GM12878 (cell line): ENCODE data around the gene GRK7. TPM values are rescaled to one million over a fixed set of nuclear protein-coding genes. Genes with fewer than 3 reads are reported as not detected.

Experiments
- DPF2 ChIP-seq: fragments of 450-650 bp; IDR thresholded peaks from 2 replicates; pipeline ENCODE4 v1.6.1; 2017; ENCODE audit warnings: mild to moderate bottlenecking
- MEF2B ChIP-seq: fragments of 450-650 bp; IDR thresholded peaks from 2 replicates; pipeline ENCODE4 v1.6.1; 2018; ENCODE audit warnings: mild to moderate bottlenecking, moderate library complexity; ENCODE audit not compliant: partially characterized antibody, poor library complexity, severe bottlenecking
- NFYA ChIP-seq: IDR thresholded peaks from 2 replicates; pipeline ENCODE4 v1.6.1; 2011; ENCODE audit warnings: low read depth, mild to moderate bottlenecking, low read length, improper control_type of control experiment, borderline replicate concordance
- NR2C2 ChIP-seq: IDR thresholded peaks from 2 replicates; pipeline ENCODE4 v1.6.1; 2011; ENCODE audit warnings: borderline replicate concordance, low read depth; ENCODE audit not compliant: control insufficient read depth, insufficient read length
- NR2F1 ChIP-seq: fragments of 450-650 bp; conservative IDR thresholded peaks from 2 replicates; pipeline ENCODE4 v1.6.1; 2017; ENCODE audit warnings: mild to moderate bottlenecking
- NRF1 ChIP-seq: conservative IDR thresholded peaks from 2 replicates; pipeline ENCODE4 v1.6.1; 2011; ENCODE audit warnings: mild to moderate bottlenecking, low read depth, low read length, improper control_type of control experiment
- PAX5 ChIP-seq: IDR thresholded peaks from 2 replicates; pipeline ENCODE4 v1.6.1; 2011; ENCODE audit warnings: low read depth, low read length, borderline replicate concordance
- PAX8 ChIP-seq: fragments of 450-650 bp; IDR thresholded peaks from 2 replicates; pipeline ENCODE4 v1.6.1; 2017; ENCODE audit warnings: mild to moderate bottlenecking, moderate library complexity
- PML ChIP-seq: IDR thresholded peaks from 2 replicates; pipeline ENCODE4 v1.6.1; 2012; ENCODE audit warnings: low read length, inconsistent platforms
- POU2F2 ChIP-seq: IDR thresholded peaks from 3 replicates; pipeline ENCODE4 v1.6.1; 2011; ENCODE audit warnings: low read depth, mild to moderate bottlenecking, low read length, borderline replicate concordance
- PRDM15 ChIP-seq: fragments of 450-650 bp; formaldehyde crosslinking; IDR thresholded peaks from 2 replicates; pipeline ENCODE4 v1.4.0; 2020; ENCODE audit warnings: mild to moderate bottlenecking, moderate library complexity
- RAD21 ChIP-seq: IDR thresholded peaks from 2 replicates; pipeline ENCODE4 v1.6.1; 2011; ENCODE audit warnings: mild to moderate bottlenecking, low read depth, low read length, moderate library complexity; ENCODE audit not compliant: insufficient read depth
- SKIL ChIP-seq: fragments of 450-650 bp; IDR thresholded peaks from 2 replicates; pipeline ENCODE4 v1.6.1; 2017; ENCODE audit warnings: mild to moderate bottlenecking, low read depth, inconsistent platforms; ENCODE audit not compliant: poor library complexity, severe bottlenecking
- SMARCA5 ChIP-seq: fragments of 450-650 bp; IDR thresholded peaks from 2 replicates; pipeline ENCODE4 v1.6.1; 2017; ENCODE audit warnings: mild to moderate bottlenecking
- SRF ChIP-seq, 2 experiments: IDR thresholded peaks; 2 replicates each; pipeline ENCODE4 v1.6.1; 2011; ENCODE audit warnings: low read depth in 2 of 2, low read length in 2 of 2, mild to moderate bottlenecking in 1 of 2, moderate library complexity in 1 of 2
- ZNF207 ChIP-seq: fragments of 450-650 bp; IDR thresholded peaks from 2 replicates; pipeline ENCODE4 v1.6.1; 2014; ENCODE audit warnings: antibody characterized with exemption, mild to moderate bottlenecking, borderline replicate concordance
- ZNF687 ChIP-seq: fragments of 450-650 bp; IDR thresholded peaks from 2 replicates; pipeline ENCODE4 v1.6.1; 2017; ENCODE audit warnings: mild to moderate bottlenecking, moderate library complexity
- polyA plus RNA-seq, 11 experiments: library from polyadenylated mRNA; depleted of rRNA in 4 of 11; unstranded in 6 of 11; stranded (reverse) in 5 of 11; fragments of >200 nt; fragmentation: Nextera tagmentation in 4 of 11; fragmentation: Illumina TruSeq in 1 of 11; extraction: Ambion mirVana in 4 of 11; extraction: Trizol in 1 of 11; gene quantifications; 1 replicate in 1 of 11; 2 replicates in 10 of 11; pipeline versions ENCODE4 v1.2.1 to v1.2.3, GENCODE V29; 2011 to 2016; ENCODE audit warnings: inconsistent platforms in 2 of 11, missing spikeins in 2 of 11, low read depth in 1 of 11
- total RNA-seq, 4 experiments: library from RNA; depleted of rRNA in 3 of 4; stranded (reverse); fragments of >200 nt in 3 of 4; fragmentation: Illumina TruSeq in 1 of 4; extraction: Trizol in 1 of 4; gene quantifications; 2 replicates each; pipeline versions ENCODE4 v1.2.1 to v1.2.3, GENCODE V29; 2013 to 2021

GRK7 gene
- total and polyA plus RNA-seq, 10 of the 15 experiments (the other 5 are each of a cell fraction or from before 2014, with no cell fraction given) = not detected

- TF ChIP-seq ZNF687 (no peak), NFYA (no peak; the same call in 1 of the 2 replicates), SKIL (no peak), POU2F2 (no peak), MEF2B (no peak), NR2F1 (no peak; the same call in none of the 2 replicates), NRF1 (peak; percentile 47), RAD21 (peak; percentile 61), SRF (IDR thresholded peaks at IDR 0.05; ENCODE audit: low read depth in 2 of 2, low read length in 2 of 2) (peak in 1 of 2 experiments; percentile 58; a peak in 1 of 4 replicates), PAX5 (peak; percentile 50; the same call in 1 of the 2 replicates), PML (peak; percentile 57), SMARCA5 (peak; percentile 99), ZNF207 (peak; percentile 94; the same call in 1 of the 2 replicates), NR2C2 (no peak), DPF2 (peak; percentile 59; the same call in 1 of the 2 replicates), PRDM15 (CRISPR knock-in tag) (no peak), PAX8 (no peak)
These were observed 25.0 kb upstream of the GRK7 start, which contains the start of gene RNF7 (continued) for GRCh38 chr3:141738022-141738890.
